GM19193 (cell line): ENCODE measurements around the gene SRSF3.

Experiments
- POLR2A ChIP-seq: IDR thresholded peaks from 4 replicates; pipeline ENCODE4 v1.6.1; 2011; ENCODE audit not compliant: insufficient read depth, insufficient read length; ENCODE audit errors: extremely low read depth

Gene SRSF3

GRCh38 chr6:36571122-36572043 is 22.8 kb upstream of the SRSF3 start:
- TF ChIP-seq POLR2A: no peak

DNA sequence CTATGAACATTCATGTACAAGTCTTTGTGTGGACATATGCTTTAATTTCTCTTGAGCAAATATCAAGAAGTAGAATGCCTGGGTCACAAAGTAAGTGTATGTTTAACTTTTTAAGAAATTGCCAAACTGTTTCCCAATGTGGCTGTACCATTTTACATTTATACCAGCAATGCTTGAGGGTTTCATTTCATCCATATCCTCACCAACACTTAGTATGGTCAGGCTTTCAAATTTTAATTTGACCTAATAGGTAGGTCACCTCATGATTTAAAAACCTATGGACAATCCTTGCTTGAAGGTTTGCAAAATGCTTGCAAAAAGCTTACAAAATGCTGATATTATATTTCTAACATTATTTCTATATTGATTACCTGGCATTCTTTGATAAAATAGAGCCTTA is 19.5 kb upstream of the SRSF3 start:
- no peak for TF ChIP-seq POLR2A

GRCh38 chr6:36576578-36576977 is 17.6 kb upstream of the SRSF3 start:
- TF ChIP-seq POLR2A: no peak

DNA sequence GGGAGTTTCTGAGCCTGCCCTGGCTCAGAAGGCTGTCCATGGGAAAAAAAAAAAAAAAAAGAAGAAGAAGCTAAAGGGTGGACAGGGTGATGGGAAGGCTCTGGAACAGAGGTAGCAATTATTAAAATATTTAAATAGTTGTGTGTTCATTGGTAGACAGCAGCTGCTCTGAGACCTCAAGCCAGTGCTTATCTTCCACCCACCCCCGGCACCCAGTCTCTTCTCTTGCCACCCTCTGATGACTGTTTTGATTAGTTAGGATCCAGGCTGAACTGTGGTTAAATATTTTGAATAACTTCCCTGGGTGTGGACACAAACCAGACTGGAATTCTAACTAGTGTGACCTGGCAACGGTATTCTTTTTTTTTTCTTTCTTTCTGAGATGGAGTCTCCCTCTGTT is 16.9 kb upstream of the SRSF3 start:
- TF ChIP-seq POLR2A: no peak

- no peak for TF ChIP-seq POLR2A
Observed at GRCh38 chr6:36578030-36578429, 16.1 kb upstream of the SRSF3 start.

- no peak for TF ChIP-seq POLR2A
Observed at GRCh38 chr6:36578431-36578830, 15.7 kb upstream of the SRSF3 start.

GRCh38 chr6:36580184-36580526 is 14.0 kb upstream of the SRSF3 start:
- no peak for TF ChIP-seq POLR2A

DNA sequence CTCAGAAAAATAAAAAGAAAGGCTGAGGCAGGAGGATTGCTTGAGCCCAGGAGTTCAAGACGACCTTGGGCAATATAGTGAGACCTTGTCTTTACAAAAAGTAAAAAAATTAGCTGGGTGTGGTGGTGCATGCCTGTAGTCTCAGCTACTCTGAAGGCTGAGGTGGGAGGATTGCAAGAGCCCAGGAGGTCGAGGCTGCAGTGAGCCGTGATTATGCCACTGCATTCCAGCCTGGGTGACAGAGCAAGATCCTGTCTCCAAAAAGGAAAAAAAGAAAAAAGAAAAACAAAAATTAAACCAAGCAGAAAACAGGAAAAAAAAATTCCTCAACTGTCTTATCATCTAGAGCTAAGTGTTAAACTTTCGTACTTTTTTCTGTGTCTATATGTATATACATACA is 12.4 kb upstream of the SRSF3 start:
- no peak for TF ChIP-seq POLR2A

- TF ChIP-seq POLR2A: no peak
Observed at GRCh38 chr6:36586606-36587005, 7.6 kb upstream of the SRSF3 start.

DNA sequence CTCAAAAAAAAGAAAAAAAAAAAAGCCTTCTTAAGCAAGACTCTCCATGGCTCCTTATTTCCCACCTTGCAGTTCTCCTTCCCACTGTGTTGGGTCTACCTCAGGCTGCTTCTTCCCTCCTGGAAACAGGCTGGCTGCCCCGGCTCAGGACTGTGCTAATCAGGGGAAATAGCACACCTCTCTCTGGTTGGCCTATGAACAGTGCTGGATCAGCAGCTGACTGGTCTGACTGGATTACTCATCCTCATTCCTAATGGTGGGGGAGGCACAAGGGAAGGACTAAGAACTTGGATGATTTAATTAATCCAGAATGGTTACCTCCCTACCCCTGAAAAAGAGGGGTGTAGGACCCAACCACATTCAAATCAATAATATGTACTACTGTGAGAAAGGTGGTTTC is 3.9 kb upstream of the SRSF3 start:
- no peak for TF ChIP-seq POLR2A

GRCh38 chr6:36592221-36592655 is 1.9 kb upstream of the SRSF3 start:
- no peak for TF ChIP-seq POLR2A

DNA sequence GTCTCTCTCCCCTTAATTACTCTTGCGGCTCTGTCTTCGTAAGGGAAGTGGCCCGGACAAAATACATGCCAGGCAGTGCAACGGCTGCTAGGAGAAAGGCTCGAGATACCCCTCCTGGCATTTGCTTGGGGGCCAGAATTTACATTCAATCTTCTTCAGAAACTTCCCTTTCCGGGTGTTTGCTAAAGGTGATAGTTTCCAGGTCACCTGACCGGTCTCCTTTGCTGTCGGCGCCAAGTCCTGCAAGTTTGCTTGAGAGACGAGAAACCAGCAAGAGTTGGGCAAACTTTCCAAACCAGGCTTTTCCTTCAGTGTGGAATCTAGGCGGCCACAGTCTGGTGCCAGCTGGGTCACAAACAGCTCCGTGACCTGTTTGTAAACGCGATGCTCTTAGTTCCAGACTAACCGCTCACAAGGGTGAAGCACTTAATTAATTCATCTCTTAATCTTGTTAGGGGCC is 563 bp upstream of the SRSF3 start:
- TF ChIP-seq POLR2A: no peak

DNA sequence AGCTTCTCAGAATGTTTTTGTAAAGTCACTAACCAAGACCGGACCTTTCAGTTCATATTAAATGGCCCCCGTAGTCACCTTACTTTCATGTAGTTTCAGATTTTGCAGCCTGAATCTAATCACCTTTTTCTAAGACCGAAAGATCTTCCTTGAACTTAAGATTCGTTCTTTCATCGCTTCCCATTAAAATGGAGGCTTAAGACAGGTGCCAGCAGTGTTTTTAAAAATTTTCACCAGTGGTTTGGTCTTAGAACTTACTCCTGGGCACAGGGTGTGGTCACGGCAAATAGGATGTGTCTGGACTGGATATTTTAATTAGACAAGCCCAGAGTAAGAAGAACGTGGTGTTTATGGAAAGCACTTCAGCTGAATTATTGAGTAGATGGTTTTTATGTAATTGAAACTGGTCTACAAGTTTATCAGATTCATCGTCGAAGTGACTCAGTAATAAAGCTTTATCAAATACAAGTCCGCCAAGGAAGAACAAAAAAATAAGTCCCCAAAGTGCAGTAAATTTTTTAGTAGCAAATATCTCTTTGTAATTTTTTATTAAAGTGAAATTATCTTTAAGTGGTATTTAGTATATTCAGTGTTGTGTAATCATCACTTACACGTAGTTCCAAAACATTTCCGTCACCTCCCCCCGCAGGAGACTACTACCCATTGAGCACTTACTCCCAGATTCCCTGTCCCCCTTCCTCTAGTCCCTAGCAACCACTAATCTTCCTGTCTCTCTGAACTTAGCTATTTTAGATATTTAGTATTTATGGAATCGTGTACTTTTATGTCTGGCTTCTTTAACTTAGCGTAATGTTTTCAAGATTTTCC is 868 bp downstream of the SRSF3 start:
- TF ChIP-seq POLR2A: no peak

DNA sequence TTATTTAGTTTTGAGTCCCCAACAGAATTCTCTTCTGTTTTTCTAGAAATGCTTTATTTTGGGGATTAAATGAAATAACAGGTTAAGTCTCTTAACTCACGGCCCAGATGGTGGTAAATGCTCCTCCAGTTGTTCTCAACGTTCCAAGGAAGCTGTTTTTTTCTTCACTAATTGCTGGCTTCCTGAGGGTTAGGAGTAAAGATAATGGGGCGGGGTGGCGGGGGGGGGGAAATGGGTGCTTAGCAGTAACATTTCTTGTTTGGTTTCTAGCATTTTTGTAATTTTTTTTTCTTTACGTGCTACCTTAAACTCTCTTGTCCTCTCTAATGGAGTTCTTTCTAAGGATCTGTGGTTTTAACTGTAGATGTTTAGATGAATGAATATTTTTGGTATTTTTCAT is 2.2 kb downstream of the SRSF3 start:
- TF ChIP-seq POLR2A: no peak

- no peak for TF ChIP-seq POLR2A
Observed at GRCh38 chr6:36597775-36598174, 3.6 kb downstream of the SRSF3 start.

- TF ChIP-seq POLR2A: no peak
Observed at GRCh38 chr6:36598326-36598725, 4.2 kb downstream of the SRSF3 start.
